Neutrophil (primary cell): Measurements from ENCODE around the gene SLC2A10.

Source experiments
- H3K27ac ChIP-seq: fragments of 200-600 bp; sonication (generic); 2 replicates; pipeline ENCODE4 v1.5.1; 2016; ENCODE audit warnings: mild to moderate bottlenecking, moderate library complexity
- H3K27me3 ChIP-seq: fragments of 200-600 bp; sonication (generic); 2 replicates; pipeline ENCODE4 v1.6.0; 2016; ENCODE audit warnings: mild to moderate bottlenecking
- H3K36me3 ChIP-seq: fragments of 200-600 bp; sonication (generic); 2 replicates; pipeline ENCODE4 v1.5.1; 2017
- H3K4me1 ChIP-seq, 2 experiments: fragments of 200-600 bp in 1 of 2; sonication (generic) in 1 of 2; 1 replicate in 1 of 2; 2 replicates in 1 of 2; pipeline versions ENCODE4 v1.5.1 to v1.6.1; 2013 to 2016; ENCODE audit warnings: low read depth in 1 of 2, low read length in 1 of 2, mild to moderate bottlenecking in 1 of 2, moderate library complexity in 1 of 2; ENCODE audit not compliant: control insufficient read depth in 1 of 2, insufficient read depth in 1 of 2
- H3K4me3 ChIP-seq, 2 experiments: fragments of 200-600 bp in 1 of 2; sonication (generic) in 1 of 2; 1 replicate in 1 of 2; 2 replicates in 1 of 2; pipeline ENCODE4 v1.5.1; 2013 to 2016; ENCODE audit warnings: low read depth in 1 of 2, low read length in 1 of 2, mild to moderate bottlenecking in 1 of 2, moderate library complexity in 1 of 2
- H3K9me3 ChIP-seq: fragments of 200-600 bp; sonication (generic); 2 replicates; pipeline ENCODE4 v1.5.1; 2016
- TF ChIP-seq, protein P1 (sequence below): fragments of 200-600 bp; sonication (generic); IDR thresholded peaks from 2 replicates; pipeline ENCODE4 v1.5.1; 2016; ENCODE audit warnings: antibody characterized with exemption

SLC2A10 gene

DNA sequence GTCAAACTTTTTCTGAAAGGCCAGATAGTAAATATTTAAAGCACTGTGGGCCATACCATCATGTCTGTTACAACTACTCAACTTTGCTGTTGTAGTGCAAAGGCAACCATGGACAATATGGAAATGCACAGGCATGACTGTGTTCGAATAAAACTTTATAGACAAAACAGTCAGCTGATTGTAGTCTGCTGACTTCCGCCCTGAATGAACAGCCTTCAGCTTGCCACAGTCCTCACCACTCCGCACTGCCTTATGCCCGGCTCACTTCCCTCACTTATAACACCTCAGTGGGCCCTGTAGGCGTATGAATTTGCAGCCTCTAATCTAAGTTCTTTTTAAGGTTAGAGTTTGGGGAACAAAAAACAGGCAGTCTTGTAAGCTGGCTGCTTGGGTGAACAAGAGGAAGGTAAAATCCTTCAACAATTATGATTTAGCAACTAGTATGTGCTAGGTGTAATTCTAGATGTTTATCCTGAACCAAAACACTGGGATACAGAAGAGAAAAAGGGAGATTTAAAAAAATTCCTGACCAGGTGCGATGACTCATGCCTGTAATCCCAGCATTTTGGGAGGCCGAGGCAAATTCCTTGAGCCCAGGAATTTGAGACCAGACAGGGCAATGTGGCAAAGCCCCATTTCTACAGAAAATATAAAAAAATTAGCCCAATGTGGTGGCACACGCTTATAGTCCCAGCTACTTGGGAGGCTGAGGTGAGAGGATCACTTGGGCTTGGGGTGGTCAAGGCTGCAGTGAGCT lies 6.8 kb upstream of the SLC2A10 start:
- Histone ChIP-seq H3K27ac (no peak overlapping the region), H3K4me1 (no peaks in the 10 kb centered on the region), H3K9me3 (no peaks in the 10 kb centered on the region), H3K4me3 (no peak overlapping the region), H3K36me3 (no peaks in the 10 kb centered on the region), H3K27me3 (no peaks in the 10 kb centered on the region)
- TF ChIP-seq, protein P1, sequence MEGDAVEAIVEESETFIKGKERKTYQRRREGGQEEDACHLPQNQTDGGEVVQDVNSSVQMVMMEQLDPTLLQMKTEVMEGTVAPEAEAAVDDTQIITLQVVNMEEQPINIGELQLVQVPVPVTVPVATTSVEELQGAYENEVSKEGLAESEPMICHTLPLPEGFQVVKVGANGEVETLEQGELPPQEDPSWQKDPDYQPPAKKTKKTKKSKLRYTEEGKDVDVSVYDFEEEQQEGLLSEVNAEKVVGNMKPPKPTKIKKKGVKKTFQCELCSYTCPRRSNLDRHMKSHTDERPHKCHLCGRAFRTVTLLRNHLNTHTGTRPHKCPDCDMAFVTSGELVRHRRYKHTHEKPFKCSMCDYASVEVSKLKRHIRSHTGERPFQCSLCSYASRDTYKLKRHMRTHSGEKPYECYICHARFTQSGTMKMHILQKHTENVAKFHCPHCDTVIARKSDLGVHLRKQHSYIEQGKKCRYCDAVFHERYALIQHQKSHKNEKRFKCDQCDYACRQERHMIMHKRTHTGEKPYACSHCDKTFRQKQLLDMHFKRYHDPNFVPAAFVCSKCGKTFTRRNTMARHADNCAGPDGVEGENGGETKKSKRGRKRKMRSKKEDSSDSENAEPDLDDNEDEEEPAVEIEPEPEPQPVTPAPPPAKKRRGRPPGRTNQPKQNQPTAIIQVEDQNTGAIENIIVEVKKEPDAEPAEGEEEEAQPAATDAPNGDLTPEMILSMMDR = no peak

DNA sequence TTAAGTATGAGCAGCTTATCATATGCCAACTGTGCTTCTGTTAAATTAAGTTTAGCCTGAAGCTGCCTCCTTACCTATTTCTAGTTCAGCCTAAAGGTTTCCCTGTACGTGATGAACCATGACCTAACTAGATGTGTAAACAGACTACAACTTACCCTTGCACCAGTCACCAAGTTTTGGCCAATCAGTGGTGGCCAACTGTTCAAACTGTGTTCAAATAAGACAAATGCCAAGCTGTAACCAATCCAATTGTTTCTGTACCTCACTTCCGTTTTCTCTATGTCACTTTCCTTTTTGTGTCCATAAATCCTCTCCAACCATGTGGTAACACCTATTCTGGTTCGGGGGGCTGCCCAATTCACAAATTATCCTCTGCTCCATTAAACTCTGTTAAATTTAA lies 6.0 kb upstream of the SLC2A10 start:
- TF ChIP-seq, protein P1 = no peak
- no peak overlapping the region for H3K4me3 ChIP-seq
- no peaks in the 10 kb centered on the region for H3K9me3 ChIP-seq
- no peaks in the 10 kb centered on the region for H3K36me3 ChIP-seq
- H3K4me1 ChIP-seq = no peaks in the 10 kb centered on the region
- no peak overlapping the region for H3K27ac ChIP-seq
- peaks cover 6% of the 10 kb centered on the region for H3K27me3 ChIP-seq

DNA sequence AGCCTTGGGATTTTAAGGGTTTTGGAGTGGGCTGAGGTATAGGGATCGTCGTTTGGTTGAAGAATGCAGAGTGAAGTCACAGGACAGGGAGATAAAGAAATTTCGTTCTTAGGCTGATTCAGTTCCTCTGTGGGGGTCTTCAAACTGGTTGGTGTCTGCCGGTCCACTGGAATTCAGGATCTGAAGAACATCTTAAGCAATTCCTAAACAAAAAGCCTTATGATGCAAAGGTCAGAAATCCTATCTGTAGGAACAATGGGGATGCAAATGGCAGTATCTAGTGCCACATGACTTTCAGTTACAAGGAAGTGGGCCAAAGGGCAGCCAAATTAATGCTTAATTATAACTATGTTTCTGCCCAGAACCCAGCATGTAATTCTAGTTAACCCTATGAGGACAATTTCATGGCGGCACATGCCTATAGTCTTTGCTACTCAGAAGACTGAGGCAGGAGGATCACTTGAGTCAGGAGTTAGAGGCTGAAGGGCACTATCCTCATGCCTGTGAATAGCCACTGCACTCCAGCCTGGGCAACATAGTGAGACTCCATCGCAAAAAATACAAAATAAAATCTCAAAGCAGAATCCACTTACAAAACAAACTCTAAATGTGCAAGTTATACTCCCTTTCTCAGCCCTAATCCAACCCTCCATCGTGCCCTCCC lies 4.6 kb upstream of the SLC2A10 start:
- Histone ChIP-seq H3K27me3 (peaks cover 20% of the 10 kb centered on the region), H3K4me1 (peaks cover 4 to 10% of the 10 kb centered on the region in 2 experiments), H3K27ac (no peak overlapping the region), H3K36me3 (no peaks in the 10 kb centered on the region), H3K9me3 (no peaks in the 10 kb centered on the region), H3K4me3 (no peak overlapping the region)
- TF ChIP-seq, protein P1 = no peak

DNA sequence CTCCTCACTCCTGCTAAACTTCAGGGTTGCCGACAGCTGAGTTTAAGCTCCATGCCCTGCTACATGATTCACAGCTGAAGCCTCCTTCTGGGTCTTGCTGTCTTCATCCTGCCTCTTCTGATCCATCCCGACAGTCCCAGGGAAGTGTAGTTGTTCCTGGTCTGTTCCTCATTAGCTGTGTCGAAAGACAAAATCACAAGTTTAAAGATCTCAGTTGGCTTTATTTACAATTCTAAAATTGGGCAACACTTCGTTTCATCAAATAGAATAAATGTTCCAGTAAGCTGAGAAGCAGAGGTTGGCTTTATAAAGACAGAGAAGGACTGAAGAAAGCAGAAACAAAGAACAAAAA lies 4.1 kb upstream of the SLC2A10 start:
- Histone ChIP-seq H3K36me3 (no peaks in the 10 kb centered on the region), H3K9me3 (no peaks in the 10 kb centered on the region), H3K27ac (no peak overlapping the region), H3K27me3 (peaks cover 25% of the 10 kb centered on the region), H3K4me1 (peaks cover 6 to 13% of the 10 kb centered on the region in 2 experiments), H3K4me3 (no peak overlapping the region)
- TF ChIP-seq, protein P1 = no peak

DNA sequence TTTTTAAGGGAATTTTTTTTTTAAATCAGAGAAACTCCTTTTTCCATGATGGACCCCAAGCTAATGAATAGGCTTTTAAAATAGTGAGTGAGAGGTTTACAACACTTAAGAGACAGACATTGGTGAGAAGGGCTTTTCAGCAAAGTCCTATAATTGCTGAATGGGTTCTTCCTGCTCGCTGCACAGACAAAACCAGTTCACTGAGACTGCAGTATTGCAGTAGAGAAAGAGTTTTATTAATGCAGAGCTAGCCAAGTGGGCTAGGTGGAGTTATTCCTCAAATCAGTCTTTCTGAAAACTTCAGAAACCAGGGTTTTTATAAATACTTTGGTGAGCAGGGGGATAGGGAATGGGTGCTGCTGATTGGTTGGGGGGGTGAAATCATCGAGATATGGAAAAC lies 3.2 kb upstream of the SLC2A10 start:
- Histone ChIP-seq H3K4me1 (peaks cover 6 to 13% of the 10 kb centered on the region in 2 experiments), H3K27ac (no peak overlapping the region), H3K36me3 (no peaks in the 10 kb centered on the region), H3K4me3 (no peak overlapping the region), H3K27me3 (peaks cover 28% of the 10 kb centered on the region), H3K9me3 (no peaks in the 10 kb centered on the region)
- TF ChIP-seq, protein P1 = no peak
